ENCODE results near the gene CCDC198. TPM values are rescaled to one million over a fixed set of nuclear protein-coding genes. Genes with fewer than 3 reads are reported as not detected.

The CCDC198 gene
- total RNA-seq, 1 donor from 2014 or later, result not detected

- H3K27ac ChIP-seq, result no peak overlapping the region
- TF ChIP-seq CTCF (IDR thresholded peaks at IDR 0.05), result no peak
These were observed 57.7 kb downstream of the CCDC198 start for GRCh38 chr14:57435923-57436322.

GRCh38 chr14:57420986-57421385 lies 72.7 kb downstream of the CCDC198 start:
- Histone ChIP-seq H3K27ac (no peak overlapping the region), H3K4me1 (no peaks in the 10 kb centered on the region), H3K27me3 (ENCODE audit: low read depth) (no peaks in the 10 kb centered on the region), H3K9me3 (no peaks in the 10 kb centered on the region), H3K36me3 (no peaks in the 10 kb centered on the region), H3K4me3 (no peak overlapping the region)
- no peak for ATAC-seq
- TF ChIP-seq CTCF (IDR thresholded peaks at IDR 0.05), result no peak
- intact Hi-C loops (cut with DNase I), result no loop called here
- DNase-seq, result no peak

More at GRCh38 chr14:57435923-57436322, 57.7 kb downstream of the CCDC198 start:
- Histone ChIP-seq H3K4me1 (no peaks in the 10 kb centered on the region), H3K4me3 (no peak overlapping the region), H3K27me3 (ENCODE audit: low read depth) (no peaks in the 10 kb centered on the region), H3K9me3 (peaks cover 7% of the 10 kb centered on the region), H3K36me3 (no peaks in the 10 kb centered on the region)
- ATAC-seq, result no peak
- intact Hi-C loops (cut with DNase I), result no loop called here
- DNase-seq, result no peak

DNA sequence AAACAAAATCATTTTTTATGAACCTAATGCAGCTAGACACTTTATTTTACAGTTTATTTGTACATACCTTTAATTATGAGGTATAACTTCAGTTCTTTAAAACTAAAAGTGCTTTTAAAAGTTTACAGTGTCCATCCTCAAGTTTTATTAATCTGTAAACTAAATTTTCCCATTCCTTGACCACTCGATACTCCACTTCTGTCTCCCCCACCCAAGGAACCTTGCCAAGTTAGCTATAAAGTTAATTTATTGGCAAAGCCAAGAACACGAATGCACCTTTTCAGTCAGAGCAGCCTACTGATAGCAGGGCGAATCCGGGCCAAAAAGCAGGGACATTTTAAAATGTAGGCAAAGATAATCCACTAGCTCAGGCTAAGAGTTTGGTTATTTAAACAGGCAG lies 73.6 kb downstream of the CCDC198 start:
- Histone ChIP-seq H3K27ac (no peak overlapping the region), H3K36me3 (no peaks in the 10 kb centered on the region), H3K4me3 (no peak overlapping the region), H3K9me3 (no peaks in the 10 kb centered on the region), H3K4me1 (no peaks in the 10 kb centered on the region), H3K27me3 (ENCODE audit: low read depth) (no peaks in the 10 kb centered on the region)
- no peak for TF ChIP-seq CTCF (IDR thresholded peaks at IDR 0.05)
- no peak for ATAC-seq
- no peak for DNase-seq
- intact Hi-C loops (cut with DNase I), result no loop called here

Other genes starting within 250 kb of the CCDC198 start
- 70.2 TPM for gene EXOC5, start 225.0 kb downstream of the CCDC198 start, total RNA-seq
- 36.9 TPM for gene AP5M1, start 224.9 kb downstream of the CCDC198 start, total RNA-seq
- 15.5 TPM for gene NAA30, start 103.3 kb downstream of the CCDC198 start, total RNA-seq